ENCODE measurements around the gene GJD3. TPM values are rescaled to one million over a fixed set of nuclear protein-coding genes. Genes with fewer than 3 reads are reported as not detected.

The GJD3 gene
- total RNA-seq, 6 donors from 2014 or later, result 1.7 to 8.4 (median 4.5) TPM; not detected in 2

DNA sequence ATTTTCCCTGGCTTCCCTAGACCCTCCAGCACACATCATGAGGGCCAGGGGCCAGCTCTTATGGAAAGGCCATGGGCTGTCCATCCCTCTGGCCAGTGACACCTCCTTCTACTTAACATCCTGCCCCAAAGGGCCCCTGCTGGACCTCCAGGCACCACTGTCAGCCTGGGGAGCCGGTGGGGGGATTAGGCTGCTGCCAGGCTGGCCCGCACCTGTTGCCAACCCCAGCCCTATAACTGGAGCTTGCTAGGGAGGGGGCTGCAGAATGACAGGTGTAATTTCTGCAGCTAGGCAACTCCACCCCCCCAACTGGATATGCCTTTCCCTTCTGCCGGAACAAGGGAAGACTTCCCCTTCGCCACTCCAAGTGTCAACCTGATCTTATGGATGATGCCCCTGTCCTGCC, 43.0 kb downstream of the GJD3 start:
- H3K4me1 ChIP-seq, result peaks cover 91 to 96% (median 92%) of the 10 kb centered on the region in 4 donors
- peak overlapping the region; percentile 29 to 92 (median 82) for H3K4me3 ChIP-seq
- ATAC-seq (ENCODE audit: low FRiP score in 2 of 2), result no peak
- no peaks in the 10 kb centered on the region for H3K9me3 ChIP-seq
- peak overlapping the region; percentile 93 to 96 (median 96) for H3K27ac ChIP-seq
- H3K27me3 ChIP-seq, result no peaks in the 10 kb centered on the region
- WGBS, 2 donors, result 47 to 67% methylated on average over 2 to 4 of the region's 4 CpGs
- no peaks in the 10 kb centered on the region for H3K36me3 ChIP-seq
- DNase-seq, result no peak
- no peak for TF ChIP-seq CTCF (IDR thresholded peaks at IDR 0.05)
- TF ChIP-seq EP300 (IDR thresholded peaks at IDR 0.05), result no peak
- no peak for TF ChIP-seq POLR2AphosphoS5 (IDR thresholded peaks at IDR 0.05)
- TF ChIP-seq POLR2A (IDR thresholded peaks at IDR 0.05), result no peak

DNA sequence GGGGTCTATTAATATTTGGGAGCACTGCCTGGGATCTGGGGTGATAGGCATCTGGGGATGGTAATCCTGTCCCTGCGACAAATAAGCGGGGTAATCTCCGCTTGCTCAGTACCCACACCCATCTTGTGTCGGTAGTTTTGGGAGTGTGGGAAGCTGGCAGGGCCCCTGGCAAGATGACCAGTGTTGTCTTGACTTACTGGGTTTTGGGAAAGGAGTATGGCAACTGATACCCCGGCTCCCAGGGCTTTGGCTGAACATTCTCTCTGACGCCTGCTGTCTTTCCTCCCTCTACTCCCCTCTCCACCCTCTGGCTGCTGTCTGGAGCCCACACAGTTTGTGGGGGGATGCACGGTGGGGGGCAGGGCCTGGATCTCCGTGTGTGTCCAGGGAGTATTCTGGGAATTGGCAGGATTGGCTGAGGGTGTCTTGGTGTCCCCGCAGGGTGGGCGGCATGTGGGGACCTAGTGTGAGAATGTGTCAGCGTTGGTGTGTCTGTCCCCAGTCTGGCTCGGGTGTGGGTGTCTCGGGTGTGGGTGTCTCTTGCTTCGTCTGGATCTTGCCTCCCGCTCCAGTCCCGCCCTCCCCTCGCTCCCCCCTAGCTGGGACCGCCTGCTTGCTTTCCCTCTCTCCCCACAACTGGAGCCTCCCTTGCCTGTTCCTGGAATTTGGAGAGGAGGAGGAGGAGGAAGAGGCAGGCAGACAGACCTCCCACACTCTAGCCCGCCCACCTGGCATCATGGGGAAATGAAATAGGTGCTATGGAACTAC, 43.6 kb downstream of the GJD3 start:
- Histone ChIP-seq H3K9me3 (no peaks in the 10 kb centered on the region), H3K36me3 (no peaks in the 10 kb centered on the region), H3K4me1 (peaks cover 91 to 96% (median 92%) of the 10 kb centered on the region in 4 donors), H3K27ac (peak overlapping the region; percentile 93 to 96 (median 96)), H3K4me3 (peak overlapping the region in 3 of 4 donors; percentile 82 to 92 (median 83)), H3K27me3 (no peaks in the 10 kb centered on the region)
- no peak for TF ChIP-seq EP300 (IDR thresholded peaks at IDR 0.05)
- TF ChIP-seq POLR2AphosphoS5 (IDR thresholded peaks at IDR 0.05), result peak in 1 of 2 donors; percentile 36
- TF ChIP-seq POLR2A (IDR thresholded peaks at IDR 0.05), result peak in 1 of 4 donors; percentile 41
- peak in 1 of 2 donors; percentile 38 for ATAC-seq (ENCODE audit: low FRiP score in 2 of 2)
- DNase-seq, result peak in 1 of 2 donors; percentile 48
- 0 to 36% methylated on average over 1 to 18 of the region's 19 CpGs for WGBS, 2 donors

- TF ChIP-seq POLR2AphosphoS5 (IDR thresholded peaks at IDR 0.05) (peak in 1 of 2 donors; percentile 46), POLR2A (IDR thresholded peaks at IDR 0.05) (peak in 1 of 4 donors; percentile 8), EP300 (IDR thresholded peaks at IDR 0.05) (no peak), CTCF (IDR thresholded peaks at IDR 0.05) (no peak)
- ATAC-seq (ENCODE audit: low FRiP score in 2 of 2) (no peak), DNase-seq (peak in 1 of 2 donors; percentile 81)
- Histone ChIP-seq H3K36me3 (no peaks in the 10 kb centered on the region), H3K4me3 (peak overlapping the region; percentile 82 to 98 (median 88)), H3K4me1 (peaks cover 91 to 96% (median 91%) of the 10 kb centered on the region in 4 donors), H3K27ac (peak overlapping the region; percentile 93 to 96 (median 96)), H3K9me3 (no peaks in the 10 kb centered on the region), H3K27me3 (no peaks in the 10 kb centered on the region)
- WGBS, 2 donors, result 28 to 38% methylated on average over 10 of the region's 11 CpGs
Measured at GRCh38 chr17:40319651-40320540, 44.6 kb downstream of the GJD3 start.

DNA sequence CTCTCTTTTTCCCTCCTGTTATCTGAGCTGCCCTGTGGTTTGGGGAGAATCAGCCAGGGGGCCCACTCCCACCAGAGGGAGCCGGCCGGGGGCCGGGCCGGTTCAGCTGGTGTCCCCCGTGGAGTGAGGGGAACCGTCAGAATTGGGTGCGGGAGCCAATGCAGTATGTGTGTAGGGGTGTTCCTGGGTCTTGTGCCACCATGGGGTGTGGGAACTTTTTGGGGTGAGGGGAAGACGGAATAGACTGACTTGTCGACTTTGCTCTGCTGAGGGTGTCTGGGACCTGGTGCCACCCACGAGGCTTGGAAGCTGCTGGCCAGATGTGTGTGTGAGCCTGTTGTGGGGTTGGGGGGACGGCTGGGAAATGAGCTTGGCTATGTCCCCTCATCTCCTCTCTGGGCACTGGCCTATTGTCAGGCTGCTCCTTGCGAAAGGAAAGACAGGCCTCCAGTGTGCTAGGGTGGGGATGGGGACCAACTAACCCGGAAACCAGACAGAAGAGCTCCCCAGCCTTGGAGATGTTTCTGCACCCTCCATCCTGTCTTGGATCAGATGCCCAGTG, 45.6 kb downstream of the GJD3 start:
- ATAC-seq (ENCODE audit: low FRiP score in 2 of 2) (no peak), DNase-seq (peak in 1 of 2 donors; percentile 85)
- 3% methylated on average over 9 to 13 of the region's 13 CpGs for WGBS, 2 donors
- H3K27me3 ChIP-seq, result no peaks in the 10 kb centered on the region
- H3K4me3 ChIP-seq, result peak overlapping the region; percentile 82 to 98 (median 88)
- H3K36me3 ChIP-seq, result no peaks in the 10 kb centered on the region
- H3K27ac ChIP-seq, result peak overlapping the region; percentile 93 to 96 (median 96)
- H3K4me1 ChIP-seq, result peaks cover 91 to 96% (median 91%) of the 10 kb centered on the region in 4 donors
- no peaks in the 10 kb centered on the region for H3K9me3 ChIP-seq
- peak in 3 of 6 experiments; percentile 20 to 28 (median 26) for TF ChIP-seq CTCF (IDR thresholded peaks at IDR 0.05)
- TF ChIP-seq POLR2A (IDR thresholded peaks at IDR 0.05), result no peak
